Activated naive CD4-positive, alpha-beta T cell treated with anti-CD3 and anti-CD28 coated beads, Interleukin-2, amount 50 U/mL, for 16 hours (primary cell): Measurements from ENCODE around the gene PDZD8.

Experiments used
- DNase-seq: peaks from one replicate; pipeline ENCODE4 v3.0.0-alpha.2; 2020

PDZD8 gene

GRCh38 chr10:117284716-117285494 lies 90.3 kb downstream of the PDZD8 start:
- no peak for DNase-seq

- DNase-seq: no peak
Observed at GRCh38 chr10:117277675-117278074, 97.6 kb downstream of the PDZD8 start.

- no peak for DNase-seq
Observed at GRCh38 chr10:117275121-117275520, 100.1 kb downstream of the PDZD8 start.

- no peak for DNase-seq
Observed at GRCh38 chr10:117274509-117274908, 100.7 kb downstream of the PDZD8 start.

- DNase-seq: no peak
Observed at GRCh38 chr10:117273980-117274379, 101.3 kb downstream of the PDZD8 start.

- DNase-seq: no peak
Observed at GRCh38 chr10:117272195-117273076, 102.8 kb downstream of the PDZD8 start.

- no peak for DNase-seq
Observed at GRCh38 chr10:117271427-117271826, 103.8 kb downstream of the PDZD8 start.

- no peak for DNase-seq
Observed at GRCh38 chr10:117268907-117269306, 106.3 kb downstream of the PDZD8 start.

GRCh38 chr10:117268258-117268657 lies 107.0 kb downstream of the PDZD8 start:
- no peak for DNase-seq

- no peak for DNase-seq
Observed at GRCh38 chr10:117266812-117267211, 108.4 kb downstream of the PDZD8 start.

GRCh38 chr10:117266400-117266799 lies 108.8 kb downstream of the PDZD8 start:
- DNase-seq: no peak

- no peak for DNase-seq
Observed at GRCh38 chr10:117264782-117265181, 110.5 kb downstream of the PDZD8 start.

- no peak for DNase-seq
Observed at GRCh38 chr10:117262903-117263293, 112.3 kb downstream of the PDZD8 start.

GRCh38 chr10:117262291-117262902 lies 112.8 kb downstream of the PDZD8 start:
- DNase-seq: no peak

- no peak for DNase-seq
Observed at GRCh38 chr10:117261501-117261900, 113.7 kb downstream of the PDZD8 start.

GRCh38 chr10:117260084-117260483 lies 115.2 kb downstream of the PDZD8 start:
- DNase-seq: no peak

GRCh38 chr10:117259279-117259678 lies 116.0 kb downstream of the PDZD8 start:
- DNase-seq: no peak

- DNase-seq: no peak
Observed at GRCh38 chr10:117257721-117258120, 117.5 kb downstream of the PDZD8 start.

GRCh38 chr10:117256910-117257309 lies 118.3 kb downstream of the PDZD8 start:
- DNase-seq: no peak

GRCh38 chr10:117255835-117256460 lies 119.3 kb downstream of the PDZD8 start:
- DNase-seq: no peak

GRCh38 chr10:117254774-117255735 lies 120.2 kb downstream of the PDZD8 start:
- no peak for DNase-seq

GRCh38 chr10:117254338-117254737 lies 120.9 kb downstream of the PDZD8 start:
- DNase-seq: no peak
